ENCODE results near the gene ZNF573.

GRCh38 chr19:37719111-37719926 is 60.1 kb downstream of the ZNF573 start, which contains the start of gene ZNF607:
- peak; percentile 25 to 77 (median 63) for TF ChIP-seq CTCF (IDR thresholded peaks at IDR 0.05)
- TF ChIP-seq POLR2A (IDR thresholded peaks at IDR 0.05): peak; percentile 41 to 84 (median 81)
